HepG2 (cell line): ENCODE data around the gene L1CAM. TPM values are rescaled to one million over a fixed set of nuclear protein-coding genes. Genes with fewer than 3 reads are reported as not detected.

Experiments used
- ATAC-seq: fragments of 200-7000 bp; cut with Tn5 transposase; 3 replicates; pipeline ENCODE4 v1.9.1; 2020; ENCODE audit warnings: mild to moderate bottlenecking, moderate library complexity
- BruUV-seq: library from RNA; stranded (reverse); fragments of 400-500 nt; replicated peaks from 2 replicates; lab custom pipeline; 2021; lab: Mats Ljungman, UMichigan
- CTCF ChIA-PET: fragments of 300-600 bp; formaldehyde crosslinking; extraction: SDS; loops from one replicate; lab custom pipeline; 2021; ENCODE audit warnings: low total read pairs, inconsistent platforms, low intra/inter-chr PET ratio; lab: Yijun Ruan, JAX
- POLR2A ChIA-PET: fragments of 350-600 bp; sonication (Branson Sonifier 250); formaldehyde crosslinking; loops from one replicate; lab custom pipeline; 2020; ENCODE audit warnings: antibody characterized with exemption, inconsistent platforms; lab: Yijun Ruan, JAX
- DNase-seq: peaks from one replicate; pipeline ENCODE4 v3.0.0-alpha.2; 2015; ENCODE audit warnings: low spot score
- FAIRE-seq: peaks from 3 replicates; lab custom pipeline; 2011; peaks lifted over from hg19 to GRCh38; lab: Jason Lieb, UNC
- H2AFZ ChIP-seq: one replicate; pipeline ENCODE4 v1.6.1; 2011; ENCODE audit warnings: low read length, inconsistent platforms
- H3K27ac ChIP-seq: fragments of 300-600 bp; 3 replicates; pipeline ENCODE4 v1.8.0; 2011; ENCODE audit warnings: mixed run types, mild to moderate bottlenecking, mixed read lengths, low read length, inconsistent platforms; ENCODE audit not compliant: insufficient read depth; ENCODE audit errors: extremely low read length
- H3K27me3 ChIP-seq, 2 experiments: fragments of 200-600 bp in 1 of 2; 2 replicates in 1 of 2; 3 replicates in 1 of 2; pipeline versions ENCODE4 v1.6.0 to v1.8.0; 2011; ENCODE audit warnings: low read length in 2 of 2, mild to moderate bottlenecking in 2 of 2, moderate library complexity in 2 of 2, inconsistent platforms in 1 of 2; ENCODE audit not compliant: insufficient read depth in 2 of 2, control insufficient read depth in 1 of 2
- H3K36me3 ChIP-seq, 2 experiments: fragments of 200-600 bp in 1 of 2; replicated peaks in 1 of 2; 2 replicates in 1 of 2; 3 replicates in 1 of 2; pipeline versions ENCODE4 v1.5.1 to v1.8.0; 2011; ENCODE audit warnings: low read length in 2 of 2, inconsistent platforms in 1 of 2; ENCODE audit not compliant: insufficient read depth in 2 of 2, control insufficient read depth in 1 of 2
- H3K4me1 ChIP-seq: 2 replicates; pipeline ENCODE4 v1.5.1; 2012; ENCODE audit warnings: low read length, inconsistent platforms; ENCODE audit not compliant: insufficient read depth
- H3K4me2 ChIP-seq: 2 replicates; pipeline ENCODE4 v1.6.0; 2011; ENCODE audit warnings: low read depth, low read length, inconsistent platforms
- H3K4me3 ChIP-seq, 3 experiments: fragments of 200-600 bp in 1 of 3; sonication (generic), shearing (Covaris generic) in 1 of 3; replicated peaks in 1 of 3; 2 replicates each; pipeline ENCODE4 v1.5.1; 2011 to 2016; ENCODE audit warnings: low read length in 3 of 3, inconsistent platforms in 2 of 3, low read depth in 2 of 3, mild to moderate bottlenecking in 2 of 3, control low read depth in 1 of 3, mixed read lengths in 1 of 3; ENCODE audit not compliant: insufficient read depth in 1 of 3
- H3K79me2 ChIP-seq: one replicate; pipeline ENCODE4 v1.6.1; 2011; ENCODE audit warnings: low read length, inconsistent platforms; ENCODE audit not compliant: insufficient read depth
- H3K9ac ChIP-seq: 2 replicates; pipeline ENCODE4 v1.6.0; 2011; ENCODE audit warnings: mild to moderate bottlenecking, low read depth, low read length, inconsistent platforms; ENCODE audit not compliant: insufficient read depth
- H3K9me3 ChIP-seq: 2 replicates; pipeline ENCODE4 v1.5.1; 2012; ENCODE audit warnings: mild to moderate bottlenecking, low read length
- H4K20me1 ChIP-seq: 2 replicates; pipeline ENCODE4 v1.6.0; 2011; ENCODE audit warnings: inconsistent platforms, mild to moderate bottlenecking, low read length, moderate library complexity; ENCODE audit not compliant: insufficient read depth
- PAF1 ChIP-seq: IDR thresholded peaks from 2 replicates; pipeline ENCODE4 v1.6.1; 2016; ENCODE audit warnings: missing genetic modification reagents, missing compliant biosample characterization
- POLR2G ChIP-seq: fragments of 200-400 bp; formaldehyde crosslinking; IDR thresholded peaks from 2 replicates; pipeline ENCODE4 v1.6.1; 2018; ENCODE audit warnings: mild to moderate bottlenecking, low read depth, low read length, moderate library complexity
- RAD21 ChIP-seq: fragments of 450-650 bp; formaldehyde crosslinking; IDR thresholded peaks from 2 replicates; pipeline ENCODE4 v1.5.0; 2020; ENCODE audit warnings: mild to moderate bottlenecking
- ZNF124 ChIP-seq: sonication (generic); formaldehyde crosslinking; IDR thresholded peaks from 2 replicates; pipeline ENCODE4 v1.4.0; 2020; ENCODE audit warnings: missing genetic modification reagents
- ZNF160 ChIP-seq: sonication (generic); formaldehyde crosslinking; IDR thresholded peaks from 2 replicates; pipeline ENCODE4 v1.8.0; 2022; ENCODE audit warnings: mild to moderate bottlenecking, inconsistent platforms, missing genetic modification reagents
- ZNF235 ChIP-seq: sonication (generic); formaldehyde crosslinking; IDR thresholded peaks from 2 replicates; pipeline ENCODE4 v1.8.1; 2023; ENCODE audit warnings: mild to moderate bottlenecking, missing genetic modification reagents, borderline replicate concordance
- ZNF253 ChIP-seq: sonication (generic); formaldehyde crosslinking; IDR thresholded peaks from 2 replicates; pipeline ENCODE4 v1.8.0; 2022; ENCODE audit warnings: mild to moderate bottlenecking, missing genetic modification reagents, borderline replicate concordance
- ZNF644 ChIP-seq: IDR thresholded peaks from 2 replicates; pipeline ENCODE4 v1.6.1; 2016; ENCODE audit warnings: low read depth
- ZNF709 ChIP-seq: sonication (generic); formaldehyde crosslinking; IDR thresholded peaks from 2 replicates; pipeline ENCODE4 v1.5.0; 2020; ENCODE audit warnings: mild to moderate bottlenecking, missing genetic modification reagents
- WGBS: methylation state at CpG from one replicate; pipeline ENCODE4 v1.1.6; 2017; ENCODE audit warnings: low lambda C conversion rate; 5-methylcytosine and 5-hydroxymethylcytosine counted together
- in situ Hi-C: cut with HindIII; loops from 2 replicates; pipeline ENCODE4 v1.10.0; 2017; ENCODE audit warnings: low pct_unique_long_range_greater_than_20kb; ENCODE audit not compliant: extremely low pct_ligation_motif_present
- intact Hi-C: fragments of 100-400 bp; cut with micrococcal nuclease; formaldehyde crosslinking; loops from one replicate; pipeline ENCODE4 v1.10.0; 2022; ENCODE audit not compliant: unreplicated experiment
- polyA plus RNA-seq, 8 experiments: library from polyadenylated mRNA; depleted of rRNA in 3 of 8; stranded (reverse) in 7 of 8; unstranded in 1 of 8; fragments of >200 nt; fragmentation: Illumina TruSeq in 4 of 8; extraction: Trizol in 4 of 8; gene quantifications; 2 replicates each; pipeline versions ENCODE4 v1.2.1 to v1.2.3, GENCODE V29; 2011 to 2016; ENCODE audit warnings: low read depth in 4 of 8, missing spikeins in 1 of 8, mixed read lengths in 1 of 8; ENCODE audit not compliant: insufficient read depth in 1 of 8
- total RNA-seq, 5 experiments: library from RNA; depleted of rRNA; stranded (reverse); fragments of >200 nt; fragmentation: Illumina TruSeq; extraction: Trizol; gene quantifications; 2 replicates each; pipeline ENCODE4 v1.2.3, GENCODE V29; 2016; ENCODE audit warnings: low read depth in 1 of 5
- TF ChIP-seq, protein P1 (sequence below): sonication (generic); formaldehyde crosslinking; IDR thresholded peaks from 2 replicates; pipeline ENCODE4 v1.5.0; 2020; ENCODE audit warnings: missing genetic modification reagents
- TF ChIP-seq, protein P2 (sequence below): sonication (generic); formaldehyde crosslinking; IDR thresholded peaks from 2 replicates; pipeline ENCODE4 v1.5.0; 2020; ENCODE audit warnings: mild to moderate bottlenecking, missing genetic modification reagents, moderate library complexity
- TF ChIP-seq, protein P3 (sequence below): sonication (generic); formaldehyde crosslinking; IDR thresholded peaks from 2 replicates; pipeline ENCODE4 v1.4.0; 2020; ENCODE audit warnings: missing genetic modification reagents, borderline replicate concordance
- TF ChIP-seq, protein P4 (sequence below): sonication (generic); formaldehyde crosslinking; IDR thresholded peaks from 2 replicates; pipeline ENCODE4 v1.5.1; 2020; ENCODE audit warnings: missing genetic modification reagents, mild to moderate bottlenecking, borderline replicate concordance

Gene L1CAM
- total and polyA plus RNA-seq, 2 of the 13 experiments (the other 11 are each of a cell fraction or from before 2014, with no cell fraction given), result 1.4 to 2.0 TPM

DNA sequence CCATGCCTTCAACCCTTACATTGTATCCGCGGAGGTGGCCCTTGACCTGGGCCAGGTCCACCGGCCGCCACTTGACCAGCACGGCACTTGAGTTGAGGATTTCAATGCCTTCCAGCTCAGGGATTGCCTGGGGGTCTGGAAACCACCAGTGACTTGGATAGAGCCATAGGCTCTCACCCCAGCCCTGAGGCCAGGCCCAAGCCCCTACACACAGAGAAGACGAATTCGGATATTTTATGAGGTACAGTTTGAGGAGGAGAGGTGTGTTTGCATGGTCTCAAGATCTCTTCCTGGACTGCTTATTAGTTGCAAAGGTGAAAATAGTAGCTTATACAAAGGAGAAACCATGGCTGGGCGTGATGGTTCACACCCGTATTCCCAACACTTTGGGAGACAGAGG lies 20.3 kb downstream of the L1CAM start:
- intact Hi-C loops (no loop called here), in situ Hi-C loops (no loop called here)
- no peak for FAIRE-seq
- no peak overlapping the region for H2AFZ ChIP-seq
- TF ChIP-seq ZNF124 (no peak), PAF1 (CRISPR knock-in tag) (no peak), ZNF709 (CRISPR knock-in tag) (no peak), POLR2G (no peak), ZNF644 (no peak), ZNF253 (no peak), ZNF235 (CRISPR knock-in tag) (no peak), RAD21 (CRISPR knock-in tag) (no peak), ZNF160 (CRISPR knock-in tag) (no peak)
- TF ChIP-seq, protein P1, sequence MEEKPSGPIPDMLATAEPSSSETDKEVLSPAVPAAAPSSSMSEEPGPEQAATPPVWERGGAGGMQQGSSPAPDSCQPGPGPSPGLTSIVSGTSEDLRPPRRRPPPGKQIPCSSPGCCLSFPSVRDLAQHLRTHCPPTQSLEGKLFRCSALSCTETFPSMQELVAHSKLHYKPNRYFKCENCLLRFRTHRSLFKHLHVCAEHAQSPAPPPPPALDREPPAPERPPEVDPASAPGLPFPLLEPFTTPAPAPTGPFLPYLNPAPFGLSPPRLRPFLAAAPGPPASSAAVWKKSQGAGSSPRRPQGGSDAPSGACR, result no peak
- TF ChIP-seq, protein P2, sequence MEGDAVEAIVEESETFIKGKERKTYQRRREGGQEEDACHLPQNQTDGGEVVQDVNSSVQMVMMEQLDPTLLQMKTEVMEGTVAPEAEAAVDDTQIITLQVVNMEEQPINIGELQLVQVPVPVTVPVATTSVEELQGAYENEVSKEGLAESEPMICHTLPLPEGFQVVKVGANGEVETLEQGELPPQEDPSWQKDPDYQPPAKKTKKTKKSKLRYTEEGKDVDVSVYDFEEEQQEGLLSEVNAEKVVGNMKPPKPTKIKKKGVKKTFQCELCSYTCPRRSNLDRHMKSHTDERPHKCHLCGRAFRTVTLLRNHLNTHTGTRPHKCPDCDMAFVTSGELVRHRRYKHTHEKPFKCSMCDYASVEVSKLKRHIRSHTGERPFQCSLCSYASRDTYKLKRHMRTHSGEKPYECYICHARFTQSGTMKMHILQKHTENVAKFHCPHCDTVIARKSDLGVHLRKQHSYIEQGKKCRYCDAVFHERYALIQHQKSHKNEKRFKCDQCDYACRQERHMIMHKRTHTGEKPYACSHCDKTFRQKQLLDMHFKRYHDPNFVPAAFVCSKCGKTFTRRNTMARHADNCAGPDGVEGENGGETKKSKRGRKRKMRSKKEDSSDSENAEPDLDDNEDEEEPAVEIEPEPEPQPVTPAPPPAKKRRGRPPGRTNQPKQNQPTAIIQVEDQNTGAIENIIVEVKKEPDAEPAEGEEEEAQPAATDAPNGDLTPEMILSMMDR (CRISPR knock-in tag), result no peak
- TF ChIP-seq, protein P3, sequence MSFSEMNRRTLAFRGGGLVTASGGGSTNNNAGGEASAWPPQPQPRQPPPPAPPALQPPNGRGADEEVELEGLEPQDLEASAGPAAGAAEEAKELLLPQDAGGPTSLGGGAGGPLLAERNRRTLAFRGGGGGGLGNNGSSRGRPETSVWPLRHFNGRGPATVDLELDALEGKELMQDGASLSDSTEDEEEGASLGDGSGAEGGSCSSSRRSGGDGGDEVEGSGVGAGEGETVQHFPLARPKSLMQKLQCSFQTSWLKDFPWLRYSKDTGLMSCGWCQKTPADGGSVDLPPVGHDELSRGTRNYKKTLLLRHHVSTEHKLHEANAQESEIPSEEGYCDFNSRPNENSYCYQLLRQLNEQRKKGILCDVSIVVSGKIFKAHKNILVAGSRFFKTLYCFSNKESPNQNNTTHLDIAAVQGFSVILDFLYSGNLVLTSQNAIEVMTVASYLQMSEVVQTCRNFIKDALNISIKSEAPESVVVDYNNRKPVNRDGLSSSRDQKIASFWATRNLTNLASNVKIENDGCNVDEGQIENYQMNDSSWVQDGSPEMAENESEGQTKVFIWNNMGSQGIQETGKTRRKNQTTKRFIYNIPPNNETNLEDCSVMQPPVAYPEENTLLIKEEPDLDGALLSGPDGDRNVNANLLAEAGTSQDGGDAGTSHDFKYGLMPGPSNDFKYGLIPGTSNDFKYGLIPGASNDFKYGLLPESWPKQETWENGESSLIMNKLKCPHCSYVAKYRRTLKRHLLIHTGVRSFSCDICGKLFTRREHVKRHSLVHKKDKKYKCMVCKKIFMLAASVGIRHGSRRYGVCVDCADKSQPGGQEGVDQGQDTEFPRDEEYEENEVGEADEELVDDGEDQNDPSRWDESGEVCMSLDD (CRISPR knock-in tag), result no peak
- TF ChIP-seq, protein P4, sequence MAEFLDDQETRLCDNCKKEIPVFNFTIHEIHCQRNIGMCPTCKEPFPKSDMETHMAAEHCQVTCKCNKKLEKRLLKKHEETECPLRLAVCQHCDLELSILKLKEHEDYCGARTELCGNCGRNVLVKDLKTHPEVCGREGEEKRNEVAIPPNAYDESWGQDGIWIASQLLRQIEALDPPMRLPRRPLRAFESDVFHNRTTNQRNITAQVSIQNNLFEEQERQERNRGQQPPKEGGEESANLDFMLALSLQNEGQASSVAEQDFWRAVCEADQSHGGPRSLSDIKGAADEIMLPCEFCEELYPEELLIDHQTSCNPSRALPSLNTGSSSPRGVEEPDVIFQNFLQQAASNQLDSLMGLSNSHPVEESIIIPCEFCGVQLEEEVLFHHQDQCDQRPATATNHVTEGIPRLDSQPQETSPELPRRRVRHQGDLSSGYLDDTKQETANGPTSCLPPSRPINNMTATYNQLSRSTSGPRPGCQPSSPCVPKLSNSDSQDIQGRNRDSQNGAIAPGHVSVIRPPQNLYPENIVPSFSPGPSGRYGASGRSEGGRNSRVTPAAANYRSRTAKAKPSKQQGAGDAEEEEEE (CRISPR knock-in tag), result no peak
- no peak for ATAC-seq
- H3K27me3 ChIP-seq, result no peaks in the 10 kb centered on the region
- POLR2A ChIA-PET, result no interaction called here
- no TSS peak for BruUV-seq
- no peak for DNase-seq
- no peaks in the 10 kb centered on the region for H3K4me1 ChIP-seq
- H3K4me3 ChIP-seq, result no peak overlapping the region
- CTCF ChIA-PET, result no interaction called here
- no peak overlapping the region for H3K9ac ChIP-seq
- H4K20me1 ChIP-seq, result no peaks in the 10 kb centered on the region
- H3K79me2 ChIP-seq, result no peaks in the 10 kb centered on the region
- 76% methylated on average over 4 of the region's 9 CpGs for WGBS
- H3K36me3 ChIP-seq, result no peaks in the 10 kb centered on the region
- H3K27ac ChIP-seq, result no peak overlapping the region
- H3K9me3 ChIP-seq, result no peaks in the 10 kb centered on the region
- no peak overlapping the region for H3K4me2 ChIP-seq
